Measurements from ENCODE around the gene LIPC. TPM values are rescaled to one million over a fixed set of nuclear protein-coding genes. Genes with fewer than 3 reads are reported as not detected.

The LIPC gene
- polyA plus RNA-seq, 2 of the 4 experiments (the other 2 are of a cell fraction), result 0.13 to 0.30 TPM

DNA sequence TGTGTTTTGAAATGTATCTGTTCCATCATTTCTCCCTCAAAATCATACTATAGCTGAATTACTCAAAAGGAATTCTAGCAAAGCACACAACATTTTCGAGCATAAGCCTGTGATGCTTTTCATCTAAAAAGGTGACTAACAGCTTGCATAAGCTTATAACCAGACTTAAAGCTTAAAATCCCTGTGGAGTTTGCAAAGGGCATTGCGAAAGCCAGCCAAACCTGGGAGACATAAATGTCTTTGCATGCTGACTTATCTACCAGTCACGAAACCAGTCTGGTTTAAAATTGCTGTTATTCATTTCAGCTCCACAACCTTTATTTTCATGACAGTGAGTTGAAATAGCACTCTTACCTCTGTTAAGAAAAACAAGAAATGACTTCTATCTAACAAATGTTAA is 35.6 kb upstream of the LIPC start (continued):
- no peak for TF ChIP-seq RFX5 (IDR thresholded peaks at IDR 0.05)
- TF ChIP-seq, protein P1, sequence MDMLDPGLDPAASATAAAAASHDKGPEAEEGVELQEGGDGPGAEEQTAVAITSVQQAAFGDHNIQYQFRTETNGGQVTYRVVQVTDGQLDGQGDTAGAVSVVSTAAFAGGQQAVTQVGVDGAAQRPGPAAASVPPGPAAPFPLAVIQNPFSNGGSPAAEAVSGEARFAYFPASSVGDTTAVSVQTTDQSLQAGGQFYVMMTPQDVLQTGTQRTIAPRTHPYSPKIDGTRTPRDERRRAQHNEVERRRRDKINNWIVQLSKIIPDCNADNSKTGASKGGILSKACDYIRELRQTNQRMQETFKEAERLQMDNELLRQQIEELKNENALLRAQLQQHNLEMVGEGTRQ (IDR thresholded peaks at IDR 0.05), result no peak

GRCh38 chr15:58398071-58398470 is 33.7 kb upstream of the LIPC start:
- ATAC-seq (peak in 1 of 2 experiments; percentile 29; a peak in 2 of 6 replicates), DNase-seq (ENCODE audit: low read depth in 1 of 2, low spot score in 1 of 2) (no peak), FAIRE-seq (no peak)
- ChIA-PET POLR2A (interaction anchor here (0.6 kb wide), 1 partner anchor 150 kb away, joined by 3 read pairs; no protein-coding TSS in a partner anchor), CTCF (interaction anchor here (0.8 to 2.1 kb wide), 4 partner anchors 13 to 170 kb away, joined by 3 to 5 read pairs (median 4); no protein-coding TSS in a partner anchor)
- 94% methylated on average over 1 of the region's 1 CpG for WGBS (ENCODE audit: missing lambda C conversion rate)
- Histone ChIP-seq H3K4me3 (no peak overlapping the region), H3K4me2 (no peak overlapping the region), H3K9me3 (no peaks in the 10 kb centered on the region), H3K27ac (peak overlapping the region; percentile 38 to 77; a peak in 4 of 6 replicates), H3K4me1 (peaks cover 25% of the 10 kb centered on the region)
- no peak for TF ChIP-seq GATA3 (IDR thresholded peaks at IDR 0.05; ENCODE audit: borderline replicate concordance)
- no peak for TF ChIP-seq EHMT2 (IDR thresholded peaks at IDR 0.05; ENCODE audit: low read depth)
- TF ChIP-seq POLR2AphosphoS2 (conservative IDR thresholded peaks at IDR 0.05; ENCODE audit: low read length), result no peak
- no peak for TF ChIP-seq FOSL2 (IDR thresholded peaks at IDR 0.05)
- TF ChIP-seq FOSL2 (CRISPR knock-in tag; IDR thresholded peaks at IDR 0.05), result no peak
- no peak for TF ChIP-seq HEYL (CRISPR knock-in tag; IDR thresholded peaks at IDR 0.05)

GRCh38 chr15:58398643-58399042 is 33.1 kb upstream of the LIPC start:
- ATAC-seq (no peak), DNase-seq (ENCODE audit: low read depth in 1 of 2, low spot score in 1 of 2) (no peak), FAIRE-seq (no peak)
- TF ChIP-seq CHD4 (IDR thresholded peaks at IDR 0.05; ENCODE audit: borderline replicate concordance) (no peak), HOXB5 (CRISPR knock-in tag; IDR thresholded peaks at IDR 0.05) (no peak), HOXB13 (CRISPR knock-in tag; IDR thresholded peaks at IDR 0.05; ENCODE audit: low read depth) (no peak), BHLHE40 (IDR thresholded peaks at IDR 0.05; ENCODE audit: low read depth, low read length) (no peak), RFX5 (IDR thresholded peaks at IDR 0.05) (no peak), CBX8 (IDR thresholded peaks at IDR 0.05) (no peak), E2F6 (IDR thresholded peaks at IDR 0.05; ENCODE audit: borderline replicate concordance, low read depth) (no peak), CBX2 (IDR thresholded peaks at IDR 0.05; ENCODE audit: borderline replicate concordance, low read depth) (no peak), TFCP2L1 (CRISPR knock-in tag; IDR thresholded peaks at IDR 0.05) (no peak), JUN (IDR thresholded peaks at IDR 0.05) (no peak), MAX (IDR thresholded peaks at IDR 0.05) (no peak), EHF (CRISPR knock-in tag; IDR thresholded peaks at IDR 0.05) (no peak), POLR2AphosphoS2 (conservative IDR thresholded peaks at IDR 0.05; ENCODE audit: low read length) (no peak), EHMT2 (IDR thresholded peaks at IDR 0.05; ENCODE audit: low read depth) (no peak)
- TF ChIP-seq, protein P2, sequence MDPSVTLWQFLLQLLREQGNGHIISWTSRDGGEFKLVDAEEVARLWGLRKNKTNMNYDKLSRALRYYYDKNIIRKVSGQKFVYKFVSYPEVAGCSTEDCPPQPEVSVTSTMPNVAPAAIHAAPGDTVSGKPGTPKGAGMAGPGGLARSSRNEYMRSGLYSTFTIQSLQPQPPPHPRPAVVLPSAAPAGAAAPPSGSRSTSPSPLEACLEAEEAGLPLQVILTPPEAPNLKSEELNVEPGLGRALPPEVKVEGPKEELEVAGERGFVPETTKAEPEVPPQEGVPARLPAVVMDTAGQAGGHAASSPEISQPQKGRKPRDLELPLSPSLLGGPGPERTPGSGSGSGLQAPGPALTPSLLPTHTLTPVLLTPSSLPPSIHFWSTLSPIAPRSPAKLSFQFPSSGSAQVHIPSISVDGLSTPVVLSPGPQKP (IDR thresholded peaks at IDR 0.05; ENCODE audit: low read depth, low read length), result no peak
- TF ChIP-seq, protein P1 (IDR thresholded peaks at IDR 0.05), result no peak
- Histone ChIP-seq H3K4me1 (peaks cover 25% of the 10 kb centered on the region), H3K27ac (peak overlapping the region in 1 of 2 experiments; percentile 77; a peak in 2 of 6 replicates), H3K9me3 (no peaks in the 10 kb centered on the region), H3K4me2 (no peak overlapping the region), H3K4me3 (no peak overlapping the region)
- ChIA-PET CTCF (interaction anchor here (0.8 to 2.1 kb wide), 3 partner anchors 16 to 171 kb away, joined by 3 to 5 read pairs (median 4); no protein-coding TSS in a partner anchor), POLR2A (no interaction called here)
- WGBS (ENCODE audit: missing lambda C conversion rate), result 81% methylated on average over 6 of the region's 6 CpGs
